ENCODE results near the gene SND1.

The SND1 gene

GRCh38 chr7:127706766-127707165, 54.8 kb downstream of the SND1 start:
- no peak overlapping the region for H3K4me3 ChIP-seq (ENCODE audit: low read depth, low read length)
- DNase-seq (ENCODE audit: low read depth), result no peak
- TF ChIP-seq CTCF (IDR thresholded peaks at IDR 0.05; ENCODE audit: low read depth, low read length, missing control alignments), result no peak
- in situ Hi-C loops (cut with HindIII; ENCODE audit: low sequenced_read_pairs), result loop anchor here (25.0 kb wide), 1 partner anchor 506 kb away; no protein-coding TSS in a partner anchor

- DNase-seq (ENCODE audit: low read depth), result no peak
- no peak overlapping the region for H3K4me3 ChIP-seq (ENCODE audit: low read depth, low read length)
- in situ Hi-C loops (cut with HindIII; ENCODE audit: low sequenced_read_pairs), result loop anchor here (25.0 kb wide), 1 partner anchor 504 kb away; no protein-coding TSS in a partner anchor
- TF ChIP-seq CTCF (IDR thresholded peaks at IDR 0.05; ENCODE audit: low read depth, low read length, missing control alignments), result no peak
Observed at GRCh38 chr7:127708201-127708600, 56.2 kb downstream of the SND1 start.

GRCh38 chr7:127708788-127709187, 56.8 kb downstream of the SND1 start:
- TF ChIP-seq CTCF (IDR thresholded peaks at IDR 0.05; ENCODE audit: low read depth, low read length, missing control alignments), result peak; percentile 67
- DNase-seq (ENCODE audit: low read depth), result peak; percentile 89
- in situ Hi-C loops (cut with HindIII; ENCODE audit: low sequenced_read_pairs), result loop anchor here (25.0 kb wide), 1 partner anchor 504 kb away; no protein-coding TSS in a partner anchor

GRCh38 chr7:127710635-127711034, 58.6 kb downstream of the SND1 start:
- DNase-seq (ENCODE audit: low read depth), result no peak
- H3K4me3 ChIP-seq (ENCODE audit: low read depth, low read length), result no peak overlapping the region
- TF ChIP-seq CTCF (IDR thresholded peaks at IDR 0.05; ENCODE audit: low read depth, low read length, missing control alignments), result no peak
- in situ Hi-C loops (cut with HindIII; ENCODE audit: low sequenced_read_pairs), result loop anchor here (25.0 kb wide), 1 partner anchor 502 kb away; no protein-coding TSS in a partner anchor

More at GRCh38 chr7:127708788-127709187, 56.8 kb downstream of the SND1 start:
- H3K4me3 ChIP-seq (ENCODE audit: low read depth, low read length), result no peak overlapping the region

- TF ChIP-seq CTCF (IDR thresholded peaks at IDR 0.05; ENCODE audit: low read depth, low read length, missing control alignments), result no peak
- H3K4me3 ChIP-seq (ENCODE audit: low read depth, low read length), result no peak overlapping the region
- in situ Hi-C loops (cut with HindIII; ENCODE audit: low sequenced_read_pairs), result loop anchor here (25.0 kb wide), 1 partner anchor 500 kb away; no protein-coding TSS in a partner anchor
- DNase-seq (ENCODE audit: low read depth), result no peak
Observed at GRCh38 chr7:127711872-127712271, 59.9 kb downstream of the SND1 start.

- no peak for DNase-seq (ENCODE audit: low read depth)
- H3K4me3 ChIP-seq (ENCODE audit: low read depth, low read length), result no peak overlapping the region
- in situ Hi-C loops (cut with HindIII; ENCODE audit: low sequenced_read_pairs), result loop anchor here (25.0 kb wide), 1 partner anchor 499 kb away; no protein-coding TSS in a partner anchor
- no peak for TF ChIP-seq CTCF (IDR thresholded peaks at IDR 0.05; ENCODE audit: low read depth, low read length, missing control alignments)
Observed at GRCh38 chr7:127713006-127713405, 61.0 kb downstream of the SND1 start.

Measured in astrocyte of the cerebellum (primary cell).